Liver (tissue), 9 donors: ENCODE measurements around the gene MSN. TPM values are rescaled to one million over a fixed set of nuclear protein-coding genes. Genes with fewer than 3 reads are reported as not detected.
A peak's percentile ranks its signal among the peaks of the same experiment; 100 is the strongest.

ENCODE experiments used
- DNase-seq: peaks from one replicate; pipeline ENCODE4 v3.0.0-alpha.2; 2017; ENCODE audit warnings: low spot score
- H3K27ac ChIP-seq, 2 donors: one replicate each; pipeline ENCODE4 v1.7.0; 2013; ENCODE audit warnings: inconsistent platforms in 2 of 2, low read length in 2 of 2, control low read depth in 1 of 2, low read depth in 1 of 2, mild to moderate bottlenecking in 1 of 2
- H3K27me3 ChIP-seq, 4 donors: one replicate each; pipeline versions ENCODE4 v1.6.1 to v1.7.0; 2013; ENCODE audit warnings: low read length in 3 of 4, inconsistent platforms in 1 of 4, mild to moderate bottlenecking in 1 of 4, moderate library complexity in 1 of 4; ENCODE audit not compliant: control insufficient read depth in 4 of 4, insufficient read depth in 4 of 4
- H3K36me3 ChIP-seq, 4 donors: one replicate each; pipeline versions ENCODE4 v1.6.1 to v1.7.0; 2013; ENCODE audit warnings: low read length in 3 of 4, mild to moderate bottlenecking in 3 of 4, low read depth in 1 of 4, moderate library complexity in 1 of 4; ENCODE audit not compliant: control insufficient read depth in 4 of 4, insufficient read depth in 3 of 4
- H3K4me1 ChIP-seq, 4 donors: one replicate each; pipeline versions ENCODE4 v1.6.1 to v1.7.0; 2013; ENCODE audit warnings: low read length in 3 of 4, mild to moderate bottlenecking in 3 of 4, moderate library complexity in 1 of 4; ENCODE audit not compliant: control insufficient read depth in 4 of 4, insufficient read depth in 4 of 4
- H3K4me3 ChIP-seq, 3 donors: one replicate each; pipeline versions ENCODE4 v1.6.1 to v1.7.0; 2013; ENCODE audit warnings: low read length in 3 of 3, control low read depth in 1 of 3, low read depth in 1 of 3, mild to moderate bottlenecking in 1 of 3
- H3K9ac ChIP-seq, 2 donors: one replicate each; pipeline ENCODE4 v1.7.0; 2013; ENCODE audit warnings: low read length in 2 of 2, mild to moderate bottlenecking in 2 of 2, moderate library complexity in 2 of 2, control low read depth in 1 of 2, low read depth in 1 of 2
- H3K9me3 ChIP-seq, 4 donors: one replicate each; pipeline versions ENCODE4 v1.6.1 to v1.7.0; 2013; ENCODE audit warnings: low read length in 3 of 4; ENCODE audit not compliant: control insufficient read depth in 4 of 4
- EGR1 ChIP-seq, 2 donors: IDR thresholded peaks; 2 replicates each; pipeline ENCODE4 v1.6.1; 2016 to 2018; ENCODE audit warnings: antibody characterized with exemption in 2 of 2, low read depth in 2 of 2
- FOXA1 ChIP-seq: IDR thresholded peaks from 2 replicates; pipeline ENCODE4 v1.6.1; 2016; ENCODE audit warnings: antibody characterized with exemption
- FOXA2 ChIP-seq: IDR thresholded peaks from 2 replicates; pipeline ENCODE4 v1.6.1; 2016; ENCODE audit warnings: antibody characterized with exemption
- GABPA ChIP-seq, 2 donors: IDR thresholded peaks in 1 of 2; conservative IDR thresholded peaks in 1 of 2; 2 replicates each; pipeline ENCODE4 v1.6.1; 2016; ENCODE audit warnings: antibody characterized with exemption in 2 of 2, mild to moderate bottlenecking in 1 of 2, moderate library complexity in 1 of 2
- HNF4A ChIP-seq, 2 donors: conservative IDR thresholded peaks; 2 replicates each; pipeline ENCODE4 v1.6.1; 2016; ENCODE audit warnings: antibody characterized with exemption in 2 of 2, mild to moderate bottlenecking in 2 of 2
- HNF4G ChIP-seq: IDR thresholded peaks from 2 replicates; pipeline ENCODE4 v1.6.1; 2016; ENCODE audit warnings: antibody characterized with exemption
- JUND ChIP-seq, 2 donors: IDR thresholded peaks; 2 replicates each; pipeline ENCODE4 v1.6.1; 2016; ENCODE audit warnings: antibody characterized with exemption in 2 of 2
- NR2F2 ChIP-seq: IDR thresholded peaks from 2 replicates; pipeline ENCODE4 v1.6.1; 2016; ENCODE audit warnings: antibody characterized with exemption
- RAD21 ChIP-seq, 2 donors: IDR thresholded peaks; 2 replicates each; pipeline ENCODE4 v1.6.1; 2016; ENCODE audit warnings: antibody characterized with exemption in 2 of 2, mild to moderate bottlenecking in 2 of 2
- REST ChIP-seq: IDR thresholded peaks from 2 replicates; pipeline ENCODE4 v1.6.1; 2016; ENCODE audit warnings: antibody characterized with exemption, mild to moderate bottlenecking
- RXRA ChIP-seq, 2 donors: IDR thresholded peaks; 2 replicates each; pipeline ENCODE4 v1.6.1; 2017 to 2018; ENCODE audit warnings: antibody characterized with exemption in 2 of 2, mild to moderate bottlenecking in 1 of 2
- SP1 ChIP-seq: IDR thresholded peaks from 2 replicates; pipeline ENCODE4 v1.6.1; 2018; ENCODE audit warnings: antibody characterized with exemption, mild to moderate bottlenecking
- TAF1 ChIP-seq: conservative IDR thresholded peaks from 2 replicates; pipeline ENCODE4 v1.6.1; 2016; ENCODE audit warnings: antibody characterized with exemption, mild to moderate bottlenecking
- YY1 ChIP-seq: IDR thresholded peaks from 2 replicates; pipeline ENCODE4 v1.6.1; 2016; ENCODE audit warnings: antibody characterized with exemption, mild to moderate bottlenecking
- ZBTB33 ChIP-seq: IDR thresholded peaks from 2 replicates; pipeline ENCODE4 v1.6.1; 2016; ENCODE audit warnings: antibody characterized with exemption
- WGBS: extraction: QIAGEN DNeasy Blood & Tissue Kit; methylation state at CpG from one replicate; pipeline ENCODE4 v1.1.7; 2013; 5-methylcytosine and 5-hydroxymethylcytosine counted together
- polyA plus RNA-seq, 2 donors: library from polyadenylated mRNA; stranded (reverse) in 1 of 2; unstranded in 1 of 2; fragments of 200-250 nt in 1 of 2; fragments of >200 nt in 1 of 2; fragmentation: Nextera tagmentation in 1 of 2; extraction: Ambion mirVana in 1 of 2; gene quantifications; one replicate each; pipeline versions ENCODE4 v1.2.1 to v1.2.3, GENCODE V29; 2013 to 2015
- total RNA-seq, 2 donors: library from RNA; depleted of rRNA; stranded (reverse); fragments of >200 nt; gene quantifications; one replicate each; pipeline ENCODE4 v1.2.3, GENCODE V29; 2014
- TF ChIP-seq, protein P1 (sequence below): IDR thresholded peaks from 2 replicates; pipeline ENCODE4 v1.6.1; 2016; ENCODE audit warnings: antibody characterized with exemption
- TF ChIP-seq, protein P2 (sequence below): IDR thresholded peaks from 2 replicates; pipeline ENCODE4 v1.6.1; 2016; ENCODE audit warnings: antibody characterized with exemption
- donor health status: healthy.
- donor health status: healthy.
- donor health status: healthy.
- donor health status: healthy.
- donor health status: healthy.

The MSN gene
- total and polyA plus RNA-seq, 4 donors: 24.3 to 70.0 (median 40.6) TPM

DNA sequence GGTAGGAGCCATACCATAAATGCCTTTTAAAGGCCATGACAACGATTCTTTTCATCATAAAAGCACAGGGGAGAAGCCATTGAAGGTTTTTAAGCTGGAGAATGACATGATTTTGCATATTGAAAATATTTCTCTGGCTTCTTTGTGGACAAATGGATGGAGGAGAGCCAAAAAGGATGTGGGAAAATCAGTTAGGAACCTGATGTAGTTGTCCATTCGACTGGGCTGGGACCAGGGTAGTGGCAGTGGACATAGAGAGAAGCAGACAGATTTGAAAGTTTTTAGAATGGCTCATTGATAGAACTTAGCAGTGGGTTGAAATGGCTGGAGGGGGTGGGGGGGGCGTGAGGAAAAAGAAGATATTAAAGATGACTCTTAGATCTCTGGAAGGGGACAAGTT lies 19.7 kb upstream of the MSN start:
- TF ChIP-seq RXRA (IDR thresholded peaks at IDR 0.05): no peak
- TF ChIP-seq, protein P1, sequence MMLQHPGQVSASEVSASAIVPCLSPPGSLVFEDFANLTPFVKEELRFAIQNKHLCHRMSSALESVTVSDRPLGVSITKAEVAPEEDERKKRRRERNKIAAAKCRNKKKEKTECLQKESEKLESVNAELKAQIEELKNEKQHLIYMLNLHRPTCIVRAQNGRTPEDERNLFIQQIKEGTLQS: no peak
- no peak for TF ChIP-seq ZBTB33
- Histone ChIP-seq H3K4me1 (peaks cover 8 to 27% (median 13%) of the 10 kb centered on the region in 4 donors), H3K4me3 (no peak overlapping the region), H3K9me3 (peaks cover 0 to 2% (median 0%) of the 10 kb centered on the region in 4 donors), H3K36me3 (no peaks in the 10 kb centered on the region), H3K27me3 (no peaks in the 10 kb centered on the region), H3K27ac (no peak overlapping the region), H3K9ac (no peak overlapping the region)
- WGBS: 77% methylated on average over 3 of the region's 3 CpGs
- no peak for DNase-seq

DNA sequence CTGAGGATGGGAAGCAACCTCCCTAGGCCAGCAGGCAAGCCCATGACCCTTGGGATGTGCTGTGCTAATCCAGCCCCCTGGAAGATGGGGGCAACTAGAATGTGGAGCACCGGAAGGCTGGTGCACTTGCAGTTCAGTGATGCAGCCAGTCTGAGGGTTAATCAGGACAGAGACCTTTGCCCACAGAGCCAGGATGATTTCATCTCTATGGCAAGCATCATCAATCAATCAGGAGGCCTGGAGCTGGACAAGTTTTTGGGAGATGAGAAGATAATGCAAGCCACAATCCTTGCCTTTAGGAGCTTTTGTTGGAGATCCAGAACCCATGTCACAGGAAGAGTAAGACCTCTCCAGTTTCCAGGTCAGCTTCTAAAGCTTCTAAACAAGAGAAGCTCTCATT lies 15.4 kb upstream of the MSN start:
- Histone ChIP-seq H3K27me3 (no peaks in the 10 kb centered on the region), H3K9me3 (peaks cover 0 to 2% (median 0%) of the 10 kb centered on the region in 4 donors), H3K27ac (peak overlapping the region in 1 of 2 donors; percentile 58), H3K36me3 (no peaks in the 10 kb centered on the region), H3K4me3 (no peak overlapping the region), H3K4me1 (peaks cover 0 to 12% (median 7%) of the 10 kb centered on the region in 4 donors), H3K9ac (no peak overlapping the region)
- 19% methylated on average over 1 of the region's 1 CpG for WGBS
- no peak for DNase-seq
- TF ChIP-seq, protein P2, sequence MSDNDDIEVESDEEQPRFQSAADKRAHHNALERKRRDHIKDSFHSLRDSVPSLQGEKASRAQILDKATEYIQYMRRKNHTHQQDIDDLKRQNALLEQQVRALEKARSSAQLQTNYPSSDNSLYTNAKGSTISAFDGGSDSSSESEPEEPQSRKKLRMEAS: no peak
- TF ChIP-seq GABPA (IDR thresholded peaks at IDR 0.05 in 1 of 2, conservative IDR thresholded peaks at IDR 0.05 in 1 of 2): no peak
- TF ChIP-seq ZBTB33: no peak
- no peak for TF ChIP-seq NR2F2
- TF ChIP-seq RXRA (IDR thresholded peaks at IDR 0.05): peak; percentile 64 to 79
- no peak for TF ChIP-seq FOXA1
- no peak for TF ChIP-seq YY1
- peak in 1 of 2 donors; percentile 43 for TF ChIP-seq RAD21 (IDR thresholded peaks at IDR 0.05)
- no peak for TF ChIP-seq HNF4G
- no peak for TF ChIP-seq EGR1 (IDR thresholded peaks at IDR 0.05; ENCODE audit: low read depth in 2 of 2)
- TF ChIP-seq TAF1: no peak
- no peak for TF ChIP-seq FOXA2
- peak; percentile 48 for TF ChIP-seq REST
- peak; percentile 21 to 55 for TF ChIP-seq JUND (IDR thresholded peaks at IDR 0.05)
- peak; percentile 51 for TF ChIP-seq SP1
- peak; percentile 58 to 69 for TF ChIP-seq HNF4A (conservative IDR thresholded peaks at IDR 0.05)
- TF ChIP-seq, protein P1: peak; percentile 73
